Measurements from ENCODE around the gene PLXNA2. TPM values are rescaled to one million over a fixed set of nuclear protein-coding genes. Genes with fewer than 3 reads are reported as not detected.

The PLXNA2 gene
- total and polyA plus RNA-seq, 7 donors = 2.4 to 16.1 (median 6.4) TPM

DNA sequence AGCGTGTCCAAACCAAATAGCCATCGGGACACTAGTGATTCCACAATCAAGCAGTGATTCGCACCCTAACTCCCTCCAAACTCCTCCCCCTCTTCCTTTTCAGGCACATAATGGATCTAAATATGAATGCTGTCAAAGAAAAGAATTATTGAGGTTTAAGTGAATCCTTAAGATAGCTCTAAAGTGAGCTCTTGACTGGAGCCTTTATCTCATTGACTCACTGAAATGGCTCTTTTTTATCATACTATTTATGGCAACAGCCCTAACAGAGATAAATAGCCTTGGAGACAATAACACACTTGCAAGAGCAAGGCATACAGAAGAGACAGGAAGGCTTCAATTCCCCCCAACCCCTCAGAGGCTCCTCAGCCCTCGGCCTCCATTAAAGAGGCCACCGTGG, 143.3 kb downstream of the PLXNA2 start:
- 41 to 69% methylated on average over 5 of the region's 5 CpGs for WGBS, 2 donors
- no peak for DNase-seq
- Histone ChIP-seq H3K9me3 (no peaks in the 10 kb centered on the region), H3K4me1 (peaks cover 0 to 8% (median 0%) of the 10 kb centered on the region in 4 donors), H3K27me3 (no peaks in the 10 kb centered on the region), H3K4me3 (no peak overlapping the region), H3K36me3 (peaks cover 0 to 8% (median 3%) of the 10 kb centered on the region in 4 donors), H3K27ac (no peak overlapping the region)
- intact Hi-C loops (cut with DNase I) = no loop called here
- no peak for TF ChIP-seq POLR2AphosphoS5 (IDR thresholded peaks at IDR 0.05)

DNA sequence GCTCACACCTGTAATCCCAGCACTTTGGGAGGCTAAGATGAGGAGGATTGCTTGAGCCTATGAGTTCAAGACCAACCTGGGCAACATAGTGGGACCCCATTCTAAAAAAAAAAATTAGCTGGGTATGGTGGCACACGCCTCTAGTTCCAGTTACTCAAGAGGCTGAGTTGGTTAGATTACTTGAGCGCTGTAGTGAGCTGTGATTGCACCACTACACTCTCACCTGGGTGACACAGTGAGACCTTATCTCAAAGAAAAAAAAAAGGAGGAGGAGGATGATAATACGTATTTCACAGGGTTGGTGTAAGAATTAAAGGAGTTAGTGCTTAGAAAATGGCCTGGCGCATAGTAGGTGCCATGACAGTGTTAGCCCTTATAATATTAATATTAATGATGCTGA, 144.1 kb downstream of the PLXNA2 start:
- TF ChIP-seq POLR2AphosphoS5 (IDR thresholded peaks at IDR 0.05) (no peak), POLR2A (IDR thresholded peaks at IDR 0.05) (no peak), EP300 (IDR thresholded peaks at IDR 0.05) (no peak)
- TF ChIP-seq, protein P1, sequence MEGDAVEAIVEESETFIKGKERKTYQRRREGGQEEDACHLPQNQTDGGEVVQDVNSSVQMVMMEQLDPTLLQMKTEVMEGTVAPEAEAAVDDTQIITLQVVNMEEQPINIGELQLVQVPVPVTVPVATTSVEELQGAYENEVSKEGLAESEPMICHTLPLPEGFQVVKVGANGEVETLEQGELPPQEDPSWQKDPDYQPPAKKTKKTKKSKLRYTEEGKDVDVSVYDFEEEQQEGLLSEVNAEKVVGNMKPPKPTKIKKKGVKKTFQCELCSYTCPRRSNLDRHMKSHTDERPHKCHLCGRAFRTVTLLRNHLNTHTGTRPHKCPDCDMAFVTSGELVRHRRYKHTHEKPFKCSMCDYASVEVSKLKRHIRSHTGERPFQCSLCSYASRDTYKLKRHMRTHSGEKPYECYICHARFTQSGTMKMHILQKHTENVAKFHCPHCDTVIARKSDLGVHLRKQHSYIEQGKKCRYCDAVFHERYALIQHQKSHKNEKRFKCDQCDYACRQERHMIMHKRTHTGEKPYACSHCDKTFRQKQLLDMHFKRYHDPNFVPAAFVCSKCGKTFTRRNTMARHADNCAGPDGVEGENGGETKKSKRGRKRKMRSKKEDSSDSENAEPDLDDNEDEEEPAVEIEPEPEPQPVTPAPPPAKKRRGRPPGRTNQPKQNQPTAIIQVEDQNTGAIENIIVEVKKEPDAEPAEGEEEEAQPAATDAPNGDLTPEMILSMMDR (IDR thresholded peaks at IDR 0.05) = no peak
- H3K4me1 ChIP-seq = peaks cover 0 to 8% (median 0%) of the 10 kb centered on the region in 4 donors
- H3K9me3 ChIP-seq = no peaks in the 10 kb centered on the region
- 64 to 68% methylated on average over 4 of the region's 4 CpGs for WGBS, 2 donors
- H3K27me3 ChIP-seq = no peaks in the 10 kb centered on the region
- no peak for DNase-seq
- no peak overlapping the region for H3K4me3 ChIP-seq
- H3K36me3 ChIP-seq = peaks cover 0 to 16% (median 3%) of the 10 kb centered on the region in 4 donors
- no peak overlapping the region for H3K27ac ChIP-seq
- intact Hi-C loops (cut with DNase I) = no loop called here

DNA sequence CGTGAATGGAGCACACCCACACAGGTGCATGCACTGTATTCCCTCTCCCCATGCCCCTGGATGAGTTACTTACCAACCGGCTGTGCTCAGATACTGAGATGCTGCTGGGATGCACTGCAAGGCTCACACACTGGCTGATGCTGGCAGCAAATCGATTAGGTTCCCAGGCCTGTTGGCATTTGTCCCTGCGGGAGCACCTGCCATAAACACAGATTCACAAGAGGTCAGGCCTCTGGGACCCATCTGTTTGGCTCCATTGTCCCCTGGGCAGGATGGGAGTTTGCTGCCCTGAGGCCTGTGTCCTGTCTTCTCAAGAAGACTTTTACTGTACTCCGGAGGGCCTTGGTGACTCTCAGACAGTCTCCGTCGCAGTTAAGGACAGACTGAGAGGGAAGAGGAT, 145.4 kb downstream of the PLXNA2 start:
- Histone ChIP-seq H3K4me3 (no peak overlapping the region), H3K4me1 (peaks cover 0 to 8% (median 0%) of the 10 kb centered on the region in 4 donors), H3K27ac (no peak overlapping the region), H3K27me3 (no peaks in the 10 kb centered on the region), H3K9me3 (no peaks in the 10 kb centered on the region), H3K36me3 (peaks cover 0 to 22% (median 3%) of the 10 kb centered on the region in 4 donors)
- intact Hi-C loops (cut with DNase I) = no loop called here
- WGBS, 2 donors = 85 to 90% methylated on average over 7 of the region's 7 CpGs
- DNase-seq = no peak
- TF ChIP-seq POLR2A (IDR thresholded peaks at IDR 0.05) (no peak), POLR2AphosphoS5 (IDR thresholded peaks at IDR 0.05) (no peak)

DNA sequence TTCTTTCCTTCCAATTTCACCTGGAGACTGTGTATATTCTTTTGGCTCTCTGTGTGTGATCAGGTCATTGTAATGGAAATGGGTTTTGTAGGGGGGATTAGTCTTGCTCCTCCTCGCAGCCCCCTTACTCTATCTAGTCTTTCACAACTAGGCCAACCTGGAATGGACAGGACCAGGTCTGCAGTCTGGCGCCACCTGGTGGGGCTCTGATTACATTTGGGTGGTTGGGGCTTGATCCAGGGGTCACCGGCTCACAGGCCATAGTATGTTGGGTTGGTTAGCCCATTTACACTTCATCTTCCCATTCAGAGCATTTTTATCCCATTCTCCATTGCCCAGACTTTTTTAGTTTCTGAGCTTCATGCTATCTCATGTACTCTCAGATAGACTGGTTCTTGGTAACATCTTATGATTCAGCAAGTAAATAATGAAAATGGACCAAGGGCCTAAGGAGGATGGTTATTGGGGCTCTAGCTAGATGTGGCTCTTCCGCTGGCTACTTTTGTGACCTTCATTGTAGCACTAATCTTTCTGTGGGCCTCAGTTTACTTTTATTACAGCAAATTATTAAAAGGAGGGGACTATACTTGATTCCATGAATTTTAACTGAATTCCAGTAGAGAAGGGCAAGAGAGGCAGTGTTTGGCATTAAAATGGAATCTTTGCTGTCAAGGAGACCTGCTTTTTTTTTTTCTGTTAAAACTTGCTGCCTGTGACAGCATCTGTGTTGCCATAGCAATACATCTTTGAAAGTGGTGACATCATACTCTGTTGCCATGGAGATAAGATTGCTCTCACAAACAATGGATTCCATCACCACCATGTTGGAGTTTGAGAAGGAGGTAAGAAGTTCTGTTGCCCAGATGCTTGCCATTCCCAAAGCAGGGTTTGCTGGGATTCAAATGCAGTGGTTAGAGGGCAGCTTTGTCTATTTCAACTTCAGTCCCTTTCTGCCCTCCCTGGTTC, 150.1 kb downstream of the PLXNA2 start:
- H3K27me3 ChIP-seq = no peaks in the 10 kb centered on the region
- TF ChIP-seq EP300 (IDR thresholded peaks at IDR 0.05) = no peak
- TF ChIP-seq, protein P1 (IDR thresholded peaks at IDR 0.05) = peak in 3 of 4 experiments; percentile 42 to 63 (median 57)
- H3K9me3 ChIP-seq = no peaks in the 10 kb centered on the region
- peaks cover 0 to 19% (median 15%) of the 10 kb centered on the region in 4 donors for H3K4me1 ChIP-seq
- intact Hi-C loops (cut with DNase I) = no loop called here
- peak; percentile 78 for DNase-seq
- 49 to 58% methylated on average over 4 of the region's 4 CpGs for WGBS, 2 donors
- H3K4me3 ChIP-seq = no peak overlapping the region
- H3K36me3 ChIP-seq = peaks cover 0 to 32% (median 3%) of the 10 kb centered on the region in 4 donors
- H3K27ac ChIP-seq = no peak overlapping the region

DNA sequence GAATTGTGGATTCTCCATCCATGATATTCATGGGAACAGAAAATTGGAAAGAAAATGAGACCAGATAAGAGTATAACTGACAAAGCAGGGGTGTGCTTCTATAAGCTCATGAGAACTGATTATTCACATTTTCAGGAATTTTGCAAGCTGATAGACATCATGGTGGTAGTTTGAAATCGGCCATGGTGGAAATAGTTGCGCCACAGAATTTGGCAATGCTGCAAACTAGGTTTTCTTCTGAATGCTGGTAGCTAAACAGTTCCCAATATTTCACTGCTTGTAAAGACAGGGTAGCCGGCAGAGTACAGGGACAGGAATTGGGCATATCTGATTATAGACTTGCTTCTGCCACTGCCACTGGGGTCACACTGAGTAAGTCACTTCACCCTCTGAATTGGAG, 151.1 kb downstream of the PLXNA2 start:
- DNase-seq = no peak
- H3K4me1 ChIP-seq = peaks cover 0 to 19% (median 15%) of the 10 kb centered on the region in 4 donors
- no peak for TF ChIP-seq POLR2A (IDR thresholded peaks at IDR 0.05)
- TF ChIP-seq, protein P1 (IDR thresholded peaks at IDR 0.05) = no peak
- TF ChIP-seq POLR2AphosphoS5 (IDR thresholded peaks at IDR 0.05) = no peak
- TF ChIP-seq EP300 (IDR thresholded peaks at IDR 0.05) = no peak
- H3K27me3 ChIP-seq = no peaks in the 10 kb centered on the region
- intact Hi-C loops (cut with DNase I) = no loop called here
- 93% methylated on average over 3 of the region's 3 CpGs for WGBS, 2 donors
- H3K27ac ChIP-seq = no peak overlapping the region
- H3K4me3 ChIP-seq = no peak overlapping the region
- H3K9me3 ChIP-seq = no peaks in the 10 kb centered on the region
- H3K36me3 ChIP-seq = peaks cover 0 to 32% (median 3%) of the 10 kb centered on the region in 4 donors
